HFFc6 (cell line): ENCODE data around the gene SLC5A1. TPM values are rescaled to one million over a fixed set of nuclear protein-coding genes. Genes with fewer than 3 reads are reported as not detected.
"Not testable (repeated sequence)": the region's sequence is repeated elsewhere in the genome, so short reads cannot be mapped to it uniquely, and the experiment has no call there.

Experiments
- DNase-seq: peaks from one replicate; pipeline ENCODE4 v3.0.0-alpha.2; 2018
- H3K27ac Mint-ChIP-seq: 2 replicates; pipeline ENCODE4 v1.8.0; 2020; ENCODE audit warnings: mild to moderate bottlenecking, mixed read lengths
- H3K27me3 Mint-ChIP-seq: 2 replicates; pipeline ENCODE4 v1.8.0; 2021; ENCODE audit warnings: mild to moderate bottlenecking, moderate library complexity, mixed read lengths; ENCODE audit not compliant: insufficient read depth
- H3K36me3 Mint-ChIP-seq: 2 replicates; pipeline ENCODE4 v1.8.0; 2021; ENCODE audit warnings: low read depth, mixed read lengths
- H3K4me1 Mint-ChIP-seq: 2 replicates; pipeline ENCODE4 v1.8.0; 2020; ENCODE audit warnings: low read depth, mixed read lengths
- H3K4me3 Mint-ChIP-seq: 2 replicates; pipeline ENCODE4 v1.8.0; 2020; ENCODE audit warnings: mild to moderate bottlenecking, moderate library complexity, mixed read lengths
- H3K9me3 Mint-ChIP-seq: 2 replicates; pipeline ENCODE4 v1.8.0; 2020; ENCODE audit warnings: mild to moderate bottlenecking, mixed read lengths
- CTCF ChIP-seq: fragments of 200-600 bp; sonication (generic); IDR thresholded peaks from 2 replicates; pipeline ENCODE4 v1.5.0; 2021; ENCODE audit warnings: antibody characterized with exemption, mild to moderate bottlenecking
- total RNA-seq, 6 experiments: library from RNA; stranded (reverse); fragmentation: NEBNext Ultra II Directional; extraction: Animal tissue kit (Norgen Biotek cat#: 25700); gene quantifications; 2 replicates in 1 of 6; 3 replicates in 5 of 6; pipeline ENCODE4 v1.2.3, GENCODE V29; 2021

SLC5A1 gene
- total RNA-seq, 6 experiments from 2014 or later = not detected

- Mint-ChIP-seq H3K27me3 (peaks cover 15% of the 10 kb centered on the region), H3K9me3 (no peaks in the 10 kb centered on the region), H3K4me1 (no peaks in the 10 kb centered on the region), H3K4me3 (no peak within 1 kb of the TSS), H3K36me3 (no peaks in the 10 kb centered on the region), H3K27ac (no peak within 1 kb of the TSS)
- no peak for DNase-seq
- TF ChIP-seq CTCF = no peak
Measured at GRCh38 chr22:32158712-32159533, 115.9 kb downstream of the SLC5A1 start, which contains the start of gene C22orf42. Gene C22orf42, minus strand, starts transcription at chr22:32159303. Its CDS starts 88 bp downstream, at chr22:32159215.

- H3K9me3 Mint-ChIP-seq, DNase-seq, H3K4me1 Mint-ChIP-seq, H3K36me3 Mint-ChIP-seq, H3K4me3 Mint-ChIP-seq, H3K27ac Mint-ChIP-seq: not testable (repeated sequence)
- H3K27me3 Mint-ChIP-seq = peaks cover 10% of the 10 kb centered on the region
Measured at GRCh38 chr22:32160411-32160810, 117.3 kb downstream of the SLC5A1 start.

Other genes with a start within 250 kb of the SLC5A1 start
- gene YWHAH, start 98.7 kb upstream of the SLC5A1 start, total RNA-seq = 100 to 1,000 TPM; 127 to 194 (median 184) TPM
- not detected for gene C22orf42, start 116.0 kb downstream of the SLC5A1 start, total RNA-seq
- not detected for gene RFPL2, start 161.8 kb downstream of the SLC5A1 start, total RNA-seq
- not detected for gene SLC5A4, start 212.1 kb downstream of the SLC5A1 start, total RNA-seq